Measurements from ENCODE around the gene SYT7.
"Not testable (repeated sequence)": the region's sequence is repeated elsewhere in the genome, so short reads cannot be mapped to it uniquely, and the experiment has no call there.

SYT7 gene

GRCh38 chr11:61616434-61616833 is 35.6 kb upstream of the SYT7 start:
- no peak for TF ChIP-seq CTCF (IDR thresholded peaks at IDR 0.05; ENCODE audit: insufficient read depth, low read depth, low read length, missing control alignments)

DNA sequence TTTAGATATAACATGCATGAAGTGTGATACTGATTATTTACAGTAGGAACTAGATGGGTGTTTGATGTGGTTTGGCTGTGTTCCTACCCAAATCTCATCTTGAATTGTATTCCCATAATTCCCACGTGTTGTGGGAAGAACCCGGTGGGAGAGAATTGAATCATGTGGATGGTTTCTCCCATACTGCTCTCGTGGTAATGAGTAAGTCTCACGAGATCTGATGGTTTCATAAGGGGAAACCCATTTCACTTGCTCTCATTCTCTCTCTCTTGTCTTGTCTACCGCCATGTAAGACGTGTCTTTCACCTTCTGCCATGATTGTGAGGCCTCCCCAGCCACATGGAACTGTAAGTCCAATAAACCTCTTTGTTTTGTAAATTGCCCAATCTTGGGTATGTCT is 33.9 kb upstream of the SYT7 start:
- not testable (repeated sequence) for H3K4me3 ChIP-seq (ENCODE audit: low read length)
- DNase-seq (ENCODE audit: low read depth), result peak; percentile 48

More at GRCh38 chr11:61616434-61616833, 35.6 kb upstream of the SYT7 start:
- peak; percentile 66 for DNase-seq (ENCODE audit: low read depth)
- no peak overlapping the region for H3K4me3 ChIP-seq (ENCODE audit: low read length)

- TF ChIP-seq CTCF (IDR thresholded peaks at IDR 0.05; ENCODE audit: insufficient read depth, low read depth, low read length, missing control alignments), result no peak
- H3K4me3 ChIP-seq (ENCODE audit: low read length), result no peak overlapping the region
- no peak for DNase-seq (ENCODE audit: low read depth)
Observed at GRCh38 chr11:61613870-61614269, 33.0 kb upstream of the SYT7 start.

- DNase-seq (ENCODE audit: low read depth), result no peak
- no peak overlapping the region for H3K4me3 ChIP-seq (ENCODE audit: low read length)
- no peak for TF ChIP-seq CTCF (IDR thresholded peaks at IDR 0.05; ENCODE audit: insufficient read depth, low read depth, low read length, missing control alignments)
Observed at GRCh38 chr11:61613051-61613450, 32.2 kb upstream of the SYT7 start.

- H3K4me3 ChIP-seq (ENCODE audit: low read length), result no peak overlapping the region
- DNase-seq (ENCODE audit: low read depth), result no peak
- TF ChIP-seq CTCF (IDR thresholded peaks at IDR 0.05; ENCODE audit: insufficient read depth, low read depth, low read length, missing control alignments), result no peak
Observed at GRCh38 chr11:61611309-61611708, 30.4 kb upstream of the SYT7 start.

- no peak for TF ChIP-seq CTCF (IDR thresholded peaks at IDR 0.05; ENCODE audit: insufficient read depth, low read depth, low read length, missing control alignments)
- no peak overlapping the region for H3K4me3 ChIP-seq (ENCODE audit: low read length)
Observed at GRCh38 chr11:61610905-61611304, 30.0 kb upstream of the SYT7 start.

GRCh38 chr11:61609980-61610366 is 29.1 kb upstream of the SYT7 start:
- peak; percentile 30 for TF ChIP-seq CTCF (IDR thresholded peaks at IDR 0.05; ENCODE audit: insufficient read depth, low read depth, low read length, missing control alignments)
- no peak overlapping the region for H3K4me3 ChIP-seq (ENCODE audit: low read length)
- peak; percentile 49 for DNase-seq (ENCODE audit: low read depth)

More at GRCh38 chr11:61610905-61611304, 30.0 kb upstream of the SYT7 start:
- DNase-seq (ENCODE audit: low read depth), result no peak

Data from epithelial cell of esophagus (primary cell).